ENCODE results near the gene LDB2.

Gene LDB2

DNA sequence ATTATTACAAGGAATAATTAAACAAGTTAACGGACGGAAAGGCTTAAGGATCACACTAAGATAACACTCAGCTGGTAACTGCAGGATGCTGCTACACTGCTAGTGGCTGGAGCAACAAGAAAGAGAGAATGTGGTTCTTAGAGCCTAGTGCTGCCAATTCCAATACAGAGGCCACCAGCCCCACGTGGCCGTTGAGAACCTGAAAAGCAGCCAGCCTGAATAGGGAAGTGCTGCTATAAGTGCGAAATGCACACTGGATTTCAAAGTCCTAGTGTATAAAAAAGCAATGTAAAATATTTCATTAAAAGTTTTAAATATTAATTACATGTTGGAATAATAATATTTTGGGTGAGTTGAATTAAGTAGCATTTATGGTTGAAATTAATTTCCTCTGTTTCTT is 414.9 kb downstream of the LDB2 start:
- no peak overlapping the region for H3K4me3 Mint-ChIP-seq
- H3K27ac Mint-ChIP-seq, result no peak overlapping the region
- no peaks in the 10 kb centered on the region for H3K4me1 Mint-ChIP-seq (ENCODE audit: low read depth)
- no peaks in the 10 kb centered on the region for H3K9me3 Mint-ChIP-seq
- no peaks in the 10 kb centered on the region for H3K27me3 Mint-ChIP-seq (ENCODE audit: low read depth)
- no peaks in the 10 kb centered on the region for H3K36me3 Mint-ChIP-seq (ENCODE audit: low read depth)

DNA sequence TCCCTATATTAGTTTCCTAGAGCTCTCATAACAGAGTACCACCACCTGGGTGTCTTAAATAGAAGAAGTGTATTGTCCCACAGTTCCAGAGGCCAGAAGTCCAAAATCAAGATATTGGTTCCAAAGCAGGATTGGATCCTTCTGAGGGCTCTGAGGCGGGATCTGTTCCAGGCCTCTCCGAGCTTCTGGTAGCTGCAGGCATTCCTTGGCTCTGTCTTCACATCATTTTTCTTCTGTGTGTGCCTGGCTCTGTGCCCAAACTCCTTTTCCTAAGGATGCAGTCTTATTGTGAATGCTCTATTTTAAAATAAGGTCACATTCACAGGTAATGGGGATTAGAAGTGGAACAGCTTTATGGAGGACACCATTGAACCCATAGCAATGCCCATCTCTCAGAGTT is 418.4 kb downstream of the LDB2 start:
- Mint-ChIP-seq H3K27ac (no peak overlapping the region), H3K4me3 (no peak overlapping the region), H3K36me3 (ENCODE audit: low read depth) (no peaks in the 10 kb centered on the region), H3K4me1 (ENCODE audit: low read depth) (no peaks in the 10 kb centered on the region), H3K9me3 (no peaks in the 10 kb centered on the region), H3K27me3 (ENCODE audit: low read depth) (no peaks in the 10 kb centered on the region)

- Mint-ChIP-seq H3K9me3 (peaks cover 3% of the 10 kb centered on the region), H3K36me3 (ENCODE audit: low read depth) (no peaks in the 10 kb centered on the region), H3K4me3 (no peak overlapping the region), H3K27me3 (ENCODE audit: low read depth) (no peaks in the 10 kb centered on the region), H3K4me1 (ENCODE audit: low read depth) (no peaks in the 10 kb centered on the region), H3K27ac (no peak overlapping the region)
Measured at GRCh38 chr4:16472537-16472936, 425.9 kb downstream of the LDB2 start.

GRCh38 chr4:16467061-16467460 is 431.4 kb downstream of the LDB2 start:
- Mint-ChIP-seq H3K27ac (no peak overlapping the region), H3K4me1 (ENCODE audit: low read depth) (no peaks in the 10 kb centered on the region), H3K27me3 (ENCODE audit: low read depth) (no peaks in the 10 kb centered on the region), H3K36me3 (ENCODE audit: low read depth) (no peaks in the 10 kb centered on the region), H3K4me3 (no peak overlapping the region), H3K9me3 (peaks cover 3% of the 10 kb centered on the region)

- H3K9me3 Mint-ChIP-seq, result peaks cover 3% of the 10 kb centered on the region
- no peaks in the 10 kb centered on the region for H3K27me3 Mint-ChIP-seq (ENCODE audit: low read depth)
- H3K4me1 Mint-ChIP-seq (ENCODE audit: low read depth), result no peaks in the 10 kb centered on the region
- H3K4me3 Mint-ChIP-seq, result no peak overlapping the region
- H3K27ac Mint-ChIP-seq, result no peak overlapping the region
- H3K36me3 Mint-ChIP-seq (ENCODE audit: low read depth), result no peaks in the 10 kb centered on the region
Measured at GRCh38 chr4:16466581-16466980, 431.9 kb downstream of the LDB2 start.

- H3K9me3 Mint-ChIP-seq, result peaks cover 3% of the 10 kb centered on the region
- H3K27ac Mint-ChIP-seq, result no peak overlapping the region
Measured at GRCh38 chr4:16464651-16465050, 433.8 kb downstream of the LDB2 start.

DNA sequence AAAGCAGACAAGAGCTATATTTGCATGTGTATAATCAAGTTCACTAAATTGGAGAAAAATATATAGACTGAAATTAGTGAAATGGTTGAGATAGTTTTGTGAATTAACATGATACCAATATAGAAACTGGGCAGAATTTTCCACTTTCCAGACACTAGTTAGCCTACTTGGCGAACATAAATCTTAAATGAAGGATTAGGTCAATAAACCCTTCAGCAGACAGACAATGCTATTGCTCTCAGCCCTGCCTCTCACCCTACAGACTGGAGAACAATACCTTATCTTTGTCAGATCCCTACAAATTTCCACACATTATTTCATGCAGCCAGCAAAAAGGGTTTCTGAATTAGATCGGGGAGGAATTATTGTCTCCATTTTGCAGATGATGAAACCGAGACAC is 435.8 kb downstream of the LDB2 start:
- Mint-ChIP-seq H3K27me3 (ENCODE audit: low read depth) (no peaks in the 10 kb centered on the region), H3K4me1 (ENCODE audit: low read depth) (no peaks in the 10 kb centered on the region), H3K9me3 (no peaks in the 10 kb centered on the region), H3K36me3 (ENCODE audit: low read depth) (no peaks in the 10 kb centered on the region), H3K27ac (no peak overlapping the region), H3K4me3 (no peak overlapping the region)

More at GRCh38 chr4:16464651-16465050, 433.8 kb downstream of the LDB2 start:
- H3K36me3 Mint-ChIP-seq (ENCODE audit: low read depth), result no peaks in the 10 kb centered on the region
- H3K27me3 Mint-ChIP-seq (ENCODE audit: low read depth), result no peaks in the 10 kb centered on the region
- no peak overlapping the region for H3K4me3 Mint-ChIP-seq
- H3K4me1 Mint-ChIP-seq (ENCODE audit: low read depth), result no peaks in the 10 kb centered on the region

DNA sequence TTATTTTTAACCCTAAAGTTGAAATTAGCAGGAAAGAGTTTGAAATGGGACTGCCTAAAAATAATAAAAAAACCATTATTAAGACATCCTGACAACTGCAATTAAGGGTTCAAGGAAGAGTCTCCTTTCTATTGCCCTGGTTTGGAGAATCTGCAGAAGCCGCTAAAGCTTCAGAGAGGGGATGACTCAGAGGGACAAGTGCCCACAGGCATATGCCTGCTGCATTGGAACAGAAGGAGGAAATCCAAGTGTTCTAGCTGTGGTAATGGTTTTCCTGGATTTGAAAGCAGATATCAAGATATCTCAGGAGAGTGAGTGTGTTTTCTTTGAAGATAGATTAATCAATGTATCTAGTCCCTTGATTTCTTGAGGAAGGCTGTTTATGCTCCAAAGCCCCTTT is 437.1 kb downstream of the LDB2 start:
- Mint-ChIP-seq H3K36me3 (ENCODE audit: low read depth) (no peaks in the 10 kb centered on the region), H3K27ac (no peak overlapping the region)

GRCh38 chr4:16457944-16458343 is 440.5 kb downstream of the LDB2 start:
- H3K27ac Mint-ChIP-seq, result no peak overlapping the region
- no peaks in the 10 kb centered on the region for H3K27me3 Mint-ChIP-seq (ENCODE audit: low read depth)

More for the DNA sequence above, 437.1 kb downstream of the LDB2 start:
- no peak overlapping the region for H3K4me3 Mint-ChIP-seq
- H3K27me3 Mint-ChIP-seq (ENCODE audit: low read depth), result no peaks in the 10 kb centered on the region
- no peaks in the 10 kb centered on the region for H3K9me3 Mint-ChIP-seq
- H3K4me1 Mint-ChIP-seq (ENCODE audit: low read depth), result no peaks in the 10 kb centered on the region

More at GRCh38 chr4:16457944-16458343, 440.5 kb downstream of the LDB2 start:
- Mint-ChIP-seq H3K36me3 (ENCODE audit: low read depth) (no peaks in the 10 kb centered on the region), H3K4me3 (no peak overlapping the region), H3K4me1 (ENCODE audit: low read depth) (no peaks in the 10 kb centered on the region), H3K9me3 (no peaks in the 10 kb centered on the region)

Measured in T-helper 1 cell treated with Interleukin-12 subunit alpha and Interleukin-12 subunit beta and Interleukin-4 antibody, amounts not matched to agents 30 μg/mL and 1 μg/mL, for 36 hours (primary cell).